Mesendoderm (in vitro differentiated cells): ENCODE results near the gene RPL10L.

ENCODE experiments used
- DNase-seq: peaks from one replicate; pipeline ENCODE4 v3.0.0; 2013
- H2AK5ac ChIP-seq: 2 replicates; pipeline ENCODE4 v1.6.1; 2013; ENCODE audit warnings: low read length, inconsistent platforms
- H2BK120ac ChIP-seq: 2 replicates; pipeline ENCODE4 v1.6.1; 2013; ENCODE audit warnings: low read depth, mild to moderate bottlenecking, low read length, moderate library complexity, mixed read lengths
- H2BK15ac ChIP-seq: replicated peaks from 2 replicates; pipeline ENCODE4 v1.6.1; 2013; ENCODE audit warnings: low read depth, mild to moderate bottlenecking, moderate library complexity
- H2BK5ac ChIP-seq: 2 replicates; pipeline ENCODE4 v1.6.1; 2013; ENCODE audit warnings: low read length, inconsistent platforms
- H3K18ac ChIP-seq: 2 replicates; pipeline ENCODE4 v1.6.1; 2013; ENCODE audit warnings: mild to moderate bottlenecking, low read length, mixed read lengths
- H3K23ac ChIP-seq: one replicate; pipeline ENCODE4 v1.6.1; 2013; ENCODE audit warnings: low read length
- H3K27ac ChIP-seq: 2 replicates; pipeline ENCODE4 v1.5.1; 2013; ENCODE audit warnings: low read depth, mild to moderate bottlenecking, inconsistent platforms, low read length, moderate library complexity
- H3K27me3 ChIP-seq: 2 replicates; pipeline ENCODE4 v1.6.1; 2013; ENCODE audit warnings: low read length, control low read depth, mild to moderate bottlenecking, inconsistent platforms; ENCODE audit not compliant: insufficient read depth, poor library complexity
- H3K36me3 ChIP-seq: 2 replicates; pipeline ENCODE4 v1.6.1; 2013; ENCODE audit warnings: low read length, inconsistent platforms; ENCODE audit not compliant: control insufficient read depth, insufficient read depth
- H3K4ac ChIP-seq: one replicate; pipeline ENCODE4 v1.6.1; 2013; ENCODE audit warnings: low read depth, mild to moderate bottlenecking, low read length, moderate library complexity
- H3K4me1 ChIP-seq: 2 replicates; pipeline ENCODE4 v1.6.1; 2013; ENCODE audit warnings: low read depth, low read length, inconsistent platforms; ENCODE audit not compliant: control insufficient read depth
- H3K4me2 ChIP-seq: 2 replicates; pipeline ENCODE4 v1.6.1; 2013; ENCODE audit warnings: low read length
- H3K4me3 ChIP-seq: 2 replicates; pipeline ENCODE4 v1.5.1; 2013; ENCODE audit warnings: mild to moderate bottlenecking, low read length
- H3K56ac ChIP-seq: one replicate; pipeline ENCODE4 v1.6.1; 2013; ENCODE audit warnings: low read length
- H3K79me1 ChIP-seq: 2 replicates; pipeline ENCODE4 v1.6.1; 2013; ENCODE audit warnings: low read length, inconsistent platforms
- H3K79me2 ChIP-seq: 2 replicates; pipeline ENCODE4 v1.6.1; 2013; ENCODE audit warnings: mild to moderate bottlenecking, low read length; ENCODE audit not compliant: control insufficient read depth, insufficient read depth
- H3K9ac ChIP-seq: 2 replicates; pipeline ENCODE4 v1.6.1; 2013; ENCODE audit warnings: low read length, inconsistent platforms
- H4K5ac ChIP-seq: one replicate; pipeline ENCODE4 v1.6.1; 2013; ENCODE audit warnings: low read length
- H4K8ac ChIP-seq: one replicate; pipeline ENCODE4 v1.6.1; 2013; ENCODE audit warnings: low read depth, mild to moderate bottlenecking, control low read depth, low read length, moderate library complexity
- WGBS: extraction: QIAGEN DNeasy Blood & Tissue Kit; methylation state at CpG from one replicate; pipeline ENCODE4 v1.1.7; 2013; ENCODE audit warnings: low lambda C conversion rate, missing lambda C conversion rate; ENCODE audit not compliant: insufficient coverage; ENCODE audit errors: extremely low coverage; 5-methylcytosine and 5-hydroxymethylcytosine counted together

Gene RPL10L

DNA sequence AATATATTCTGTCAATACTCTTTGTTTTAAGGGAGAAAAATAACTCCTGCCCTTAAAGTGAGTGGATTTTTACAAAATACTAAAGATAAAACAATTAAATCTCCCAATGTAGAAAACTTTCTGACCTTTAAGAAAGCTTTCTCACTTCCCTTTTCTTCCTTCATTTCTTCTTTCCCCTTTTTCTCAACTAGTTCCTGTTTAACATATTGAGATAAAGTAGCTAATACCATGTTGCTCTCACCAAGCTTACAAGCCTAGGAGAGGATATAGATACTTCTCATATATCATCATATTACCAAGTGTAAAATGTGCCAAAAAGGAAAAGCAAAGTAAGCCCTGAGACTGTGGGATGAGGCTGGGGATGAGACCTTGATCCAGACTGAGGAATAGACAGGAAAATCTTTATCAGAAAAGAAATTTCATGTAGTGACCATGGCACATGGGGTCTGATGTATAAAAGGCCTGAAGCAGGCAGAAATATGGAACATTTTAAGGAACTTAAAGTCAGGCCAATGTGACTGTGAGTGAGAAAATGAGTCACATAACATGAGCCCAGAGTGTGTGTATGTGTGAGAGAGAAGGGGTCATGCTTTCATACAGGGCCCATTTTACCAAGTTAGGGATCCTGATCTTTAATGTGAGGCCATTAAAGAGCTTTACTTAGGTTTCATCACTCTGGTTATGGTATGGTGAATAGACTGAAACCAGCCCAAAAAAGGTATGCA is 1.6 kb upstream of the RPL10L start:
- H3K4me3 ChIP-seq = no peak overlapping the region

DNA sequence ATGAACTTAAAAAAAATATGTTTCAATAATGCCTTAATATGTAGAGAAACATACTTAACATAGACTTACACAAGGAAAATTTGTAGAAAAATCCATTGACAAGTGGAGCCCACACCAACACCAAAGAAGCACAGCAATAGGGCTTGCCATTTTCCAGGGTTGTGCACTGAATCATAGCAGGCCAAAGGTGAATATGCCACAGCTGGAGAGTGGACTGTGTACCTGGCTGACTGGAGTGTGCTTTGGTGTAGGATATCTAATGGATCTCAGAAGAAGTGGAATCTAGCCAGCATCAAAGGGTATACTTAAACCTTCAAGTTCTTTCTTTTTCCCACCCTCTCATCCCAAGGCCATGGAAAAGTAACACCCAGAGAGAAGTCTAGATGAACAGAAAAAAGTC is 4.8 kb downstream of the RPL10L start:
- no peak overlapping the region for H4K8ac ChIP-seq
- DNase-seq = no peak
- no peak overlapping the region for H4K5ac ChIP-seq

More for the DNA sequence above, 1.6 kb upstream of the RPL10L start:
- Histone ChIP-seq H2BK5ac (no peak overlapping the region), H3K23ac (no peak overlapping the region), H3K4me2 (no peak overlapping the region), H3K4me1 (no peaks in the 10 kb centered on the region), H2BK15ac (no peak overlapping the region), H3K79me2 (no peaks in the 10 kb centered on the region), H3K36me3 (no peaks in the 10 kb centered on the region), H3K18ac (no peak overlapping the region), H4K5ac (no peak overlapping the region), H3K56ac (no peak overlapping the region), H3K27ac (no peak overlapping the region), H4K8ac (no peak overlapping the region), H3K4ac (no peak overlapping the region), H3K27me3 (no peaks in the 10 kb centered on the region), H3K79me1 (no peaks in the 10 kb centered on the region), H2BK120ac (no peak overlapping the region), H2AK5ac (no peak overlapping the region), H3K9ac (no peak overlapping the region)
- DNase-seq = no peak

DNA sequence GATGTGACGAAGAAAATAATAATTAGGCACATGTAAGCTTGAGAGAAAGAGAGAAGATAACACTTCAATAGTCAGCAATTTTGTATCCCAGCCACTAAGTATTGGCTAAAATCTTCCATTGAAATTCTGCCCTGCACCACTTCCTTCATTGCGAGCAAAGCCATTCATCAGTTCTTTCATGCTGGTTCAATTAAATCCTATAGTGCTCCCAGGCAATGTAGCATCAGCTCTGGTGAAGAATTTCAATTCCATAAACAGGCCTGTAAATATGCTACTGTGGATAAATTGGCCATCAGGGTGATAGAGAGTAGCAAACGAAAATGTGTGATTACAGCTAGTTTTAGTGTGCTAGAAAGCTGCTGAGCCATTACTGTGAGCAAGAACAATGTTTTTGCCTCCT is 24.7 kb downstream of the RPL10L start:
- Histone ChIP-seq H2BK5ac (no peak overlapping the region), H2AK5ac (no peak overlapping the region), H3K79me1 (no peaks in the 10 kb centered on the region), H3K56ac (no peak overlapping the region), H2BK15ac (no peak overlapping the region), H3K4me1 (no peaks in the 10 kb centered on the region), H3K79me2 (no peaks in the 10 kb centered on the region), H4K5ac (no peak overlapping the region), H3K4me3 (no peak overlapping the region), H3K18ac (no peak overlapping the region), H4K8ac (no peak overlapping the region), H3K36me3 (no peaks in the 10 kb centered on the region), H3K4me2 (no peak overlapping the region), H2BK120ac (no peak overlapping the region), H3K23ac (no peak overlapping the region), H3K27ac (no peak overlapping the region), H3K9ac (no peak overlapping the region), H3K4ac (no peak overlapping the region), H3K27me3 (no peaks in the 10 kb centered on the region)
- DNase-seq = no peak
- no CpG with 5 or more reads among the region's 3 CpGs for WGBS

More for the DNA sequence above, 4.8 kb downstream of the RPL10L start:
- Histone ChIP-seq H2BK120ac (no peak overlapping the region), H2BK15ac (no peak overlapping the region), H3K27me3 (no peaks in the 10 kb centered on the region), H3K79me2 (no peaks in the 10 kb centered on the region), H3K4me3 (no peak overlapping the region), H3K9ac (no peak overlapping the region), H3K56ac (no peak overlapping the region), H2BK5ac (no peak overlapping the region), H3K36me3 (no peaks in the 10 kb centered on the region), H3K27ac (no peak overlapping the region), H3K4me2 (no peak overlapping the region), H3K4me1 (no peaks in the 10 kb centered on the region), H3K4ac (no peak overlapping the region), H3K79me1 (no peaks in the 10 kb centered on the region), H3K18ac (no peak overlapping the region), H2AK5ac (no peak overlapping the region), H3K23ac (no peak overlapping the region)
